Mesenchymal stem cell (in vitro differentiated cells and primary cell): Measurements from ENCODE around the gene UBE4A.
"Not testable (repeated sequence)": the region's sequence is repeated elsewhere in the genome, so short reads cannot be mapped to it uniquely, and the experiment has no call there.

ENCODE experiments used
- DNase-seq: peaks from one replicate; pipeline ENCODE4 v3.0.0-alpha.2; 2013
- H2AFZ ChIP-seq: one replicate; pipeline ENCODE4 v1.6.1; 2013; ENCODE audit warnings: low read depth, mild to moderate bottlenecking, control low read depth, inconsistent platforms, low read length, moderate library complexity
- H2AK5ac ChIP-seq: 2 replicates; pipeline ENCODE4 v1.6.1; 2013; ENCODE audit warnings: low read length, moderate library complexity, mild to moderate bottlenecking, inconsistent platforms; ENCODE audit not compliant: severe bottlenecking
- H2BK120ac ChIP-seq: one replicate; pipeline ENCODE4 v1.6.1; 2013; ENCODE audit warnings: low read depth, mild to moderate bottlenecking, inconsistent platforms, low read length, moderate library complexity
- H2BK12ac ChIP-seq, 2 experiments: one replicate each; pipeline ENCODE4 v1.6.1; 2013; ENCODE audit warnings: inconsistent platforms in 2 of 2, low read length in 2 of 2, mild to moderate bottlenecking in 2 of 2, moderate library complexity in 2 of 2, control low read depth in 1 of 2
- H2BK15ac ChIP-seq: one replicate; pipeline ENCODE4 v1.6.1; 2013; ENCODE audit warnings: mild to moderate bottlenecking, low read depth, inconsistent platforms; ENCODE audit not compliant: poor library complexity, severe bottlenecking
- H2BK5ac ChIP-seq: 2 replicates; pipeline ENCODE4 v1.6.1; 2013; ENCODE audit warnings: low read depth, mild to moderate bottlenecking, low read length, control low read depth, inconsistent platforms; ENCODE audit not compliant: poor library complexity, severe bottlenecking
- H3K14ac ChIP-seq, 2 experiments: one replicate each; pipeline ENCODE4 v1.6.1; 2013; ENCODE audit warnings: inconsistent platforms in 2 of 2, low read length in 2 of 2, control low read depth in 1 of 2, mild to moderate bottlenecking in 1 of 2, moderate library complexity in 1 of 2
- H3K18ac ChIP-seq, 2 experiments: one replicate each; pipeline ENCODE4 v1.6.1; 2013; ENCODE audit warnings: inconsistent platforms in 2 of 2, low read length in 2 of 2, control low read depth in 1 of 2, low read depth in 1 of 2, mild to moderate bottlenecking in 1 of 2
- H3K23ac ChIP-seq, 2 experiments: one replicate each; pipeline ENCODE4 v1.6.1; 2013; ENCODE audit warnings: inconsistent platforms in 2 of 2, low read length in 2 of 2, mild to moderate bottlenecking in 2 of 2, moderate library complexity in 2 of 2, control low read depth in 1 of 2
- H3K27ac ChIP-seq: 2 replicates; pipeline ENCODE4 v1.5.1; 2013; ENCODE audit warnings: mild to moderate bottlenecking, moderate library complexity, low read length, control low read depth, inconsistent platforms; ENCODE audit not compliant: poor library complexity, severe bottlenecking
- H3K27me3 ChIP-seq, 2 experiments: 2 replicates each; pipeline versions ENCODE4 v1.6.1 to v1.7.0; 2013; ENCODE audit warnings: low read length in 2 of 2, mild to moderate bottlenecking in 2 of 2, moderate library complexity in 2 of 2, control low read depth in 1 of 2, inconsistent platforms in 1 of 2; ENCODE audit not compliant: control insufficient read depth in 1 of 2, insufficient read depth in 1 of 2
- H3K36me3 ChIP-seq, 2 experiments: 2 replicates each; pipeline versions ENCODE4 v1.6.1 to v1.7.0; 2013; ENCODE audit warnings: low read length in 2 of 2, control low read depth in 1 of 2, inconsistent platforms in 1 of 2, low read depth in 1 of 2, mild to moderate bottlenecking in 1 of 2; ENCODE audit not compliant: insufficient read depth in 2 of 2, control insufficient read depth in 1 of 2
- H3K4ac ChIP-seq, 2 experiments: one replicate each; pipeline ENCODE4 v1.6.1; 2013; ENCODE audit warnings: inconsistent platforms in 2 of 2, low read length in 2 of 2, mild to moderate bottlenecking in 2 of 2, moderate library complexity in 2 of 2, control low read depth in 1 of 2, low read depth in 1 of 2
- H3K4me1 ChIP-seq: 2 replicates; pipeline ENCODE4 v1.6.1; 2013; ENCODE audit warnings: low read depth, low read length, control low read depth; ENCODE audit not compliant: control insufficient read depth, insufficient read depth
- H3K4me2 ChIP-seq: 2 replicates; pipeline ENCODE4 v1.6.1; 2013; ENCODE audit warnings: low read length, mild to moderate bottlenecking, inconsistent platforms; ENCODE audit not compliant: poor library complexity, severe bottlenecking
- H3K4me3 ChIP-seq, 2 experiments: 2 replicates each; pipeline versions ENCODE4 v1.5.1 to v1.7.0; 2013; ENCODE audit warnings: low read length in 2 of 2, mild to moderate bottlenecking in 2 of 2, control low read depth in 1 of 2, low read depth in 1 of 2; ENCODE audit not compliant: insufficient read depth in 1 of 2
- H3K79me1 ChIP-seq: replicated peaks from 2 replicates; pipeline ENCODE4 v1.6.1; 2013; ENCODE audit warnings: mild to moderate bottlenecking, control low read depth, low read length, inconsistent platforms; ENCODE audit not compliant: poor library complexity, severe bottlenecking
- H3K9ac ChIP-seq: 2 replicates; pipeline ENCODE4 v1.7.0; 2013; ENCODE audit warnings: mild to moderate bottlenecking, low read length, moderate library complexity
- H3K9me3 ChIP-seq: 2 replicates; pipeline ENCODE4 v1.7.0; 2013; ENCODE audit warnings: mild to moderate bottlenecking, low read length; ENCODE audit not compliant: control insufficient read depth
- H4K8ac ChIP-seq: one replicate; pipeline ENCODE4 v1.6.1; 2013; ENCODE audit warnings: inconsistent platforms, mild to moderate bottlenecking, low read length, moderate library complexity
- H4K91ac ChIP-seq: one replicate; pipeline ENCODE4 v1.6.1; 2013; ENCODE audit warnings: mild to moderate bottlenecking, low read length, inconsistent platforms
- WGBS: methylation state at CpG from one replicate; pipeline ENCODE4 v1.1.7; 2013; ENCODE audit warnings: mixed read lengths; 5-methylcytosine and 5-hydroxymethylcytosine counted together

The UBE4A gene

GRCh38 chr11:118402594-118402993 lies 43.2 kb downstream of the UBE4A start:
- H3K79me1 ChIP-seq, H3K4ac ChIP-seq, H2BK15ac ChIP-seq, H2BK5ac ChIP-seq, H4K8ac ChIP-seq, H2BK120ac ChIP-seq, H3K4me1 ChIP-seq, H3K23ac ChIP-seq, H4K91ac ChIP-seq, H2BK12ac ChIP-seq, H3K27me3 ChIP-seq, DNase-seq, H3K18ac ChIP-seq, H2AFZ ChIP-seq, H3K14ac ChIP-seq, H2AK5ac ChIP-seq, H3K27ac ChIP-seq, H3K9me3 ChIP-seq: not testable (repeated sequence)
- Histone ChIP-seq H3K4me3 (peak overlapping the region in 1 of 2 experiments; percentile 98), H3K9ac (peak overlapping the region; percentile 98), H3K36me3 (peaks cover 3 to 33% of the 10 kb centered on the region in 2 experiments), H3K4me2 (peak overlapping the region; percentile 31)
- 92% methylated on average over 7 of the region's 7 CpGs for WGBS

GRCh38 chr11:118406599-118407166 lies 47.3 kb downstream of the UBE4A start:
- Histone ChIP-seq H3K9ac (peak overlapping the region; percentile 1), H3K27ac (no peak overlapping the region), H3K36me3 (peaks cover 7 to 46% of the 10 kb centered on the region in 2 experiments), H3K79me1 (peaks cover 6% of the 10 kb centered on the region), H2BK12ac (no peak overlapping the region), H2AK5ac (no peak overlapping the region), H2BK15ac (no peak overlapping the region), H3K23ac (no peak overlapping the region), H3K27me3 (no peaks in the 10 kb centered on the region), H3K4me1 (peaks cover 8% of the 10 kb centered on the region), H3K9me3 (no peaks in the 10 kb centered on the region), H4K8ac (no peak overlapping the region), H4K91ac (no peak overlapping the region), H2BK120ac (no peak overlapping the region), H3K4me3 (no peak overlapping the region), H3K4ac (no peak overlapping the region), H3K18ac (no peak overlapping the region), H3K4me2 (no peak overlapping the region), H2BK5ac (no peak overlapping the region), H3K14ac (no peak overlapping the region), H2AFZ (no peak overlapping the region)
- peak; percentile 21 for DNase-seq
- 94% methylated on average over 7 of the region's 7 CpGs for WGBS

GRCh38 chr11:118410055-118410745 lies 50.8 kb downstream of the UBE4A start:
- Histone ChIP-seq H3K14ac (no peak overlapping the region), H3K9me3 (no peaks in the 10 kb centered on the region), H3K27ac (no peak overlapping the region), H2AK5ac (no peak overlapping the region), H4K8ac (no peak overlapping the region), H3K27me3 (no peaks in the 10 kb centered on the region), H2BK12ac (no peak overlapping the region), H3K9ac (no peak overlapping the region), H3K4me3 (no peak overlapping the region), H2BK120ac (no peak overlapping the region), H3K4ac (no peak overlapping the region), H2AFZ (no peak overlapping the region), H3K4me2 (no peak overlapping the region), H4K91ac (no peak overlapping the region), H3K23ac (no peak overlapping the region), H3K18ac (no peak overlapping the region), H3K36me3 (peaks cover 7 to 51% of the 10 kb centered on the region in 2 experiments), H2BK5ac (no peak overlapping the region), H3K79me1 (peaks cover 9% of the 10 kb centered on the region), H3K4me1 (no peaks in the 10 kb centered on the region), H2BK15ac (no peak overlapping the region)
- whole genome bisulfite sequencing = 91% methylated on average over 4 of the region's 7 CpGs
- DNase-seq = no peak

- Histone ChIP-seq H3K27ac (no peak overlapping the region), H3K4me3 (no peak overlapping the region), H3K4ac (no peak overlapping the region), H2BK120ac (no peak overlapping the region), H3K14ac (no peak overlapping the region), H3K23ac (no peak overlapping the region), H4K8ac (no peak overlapping the region), H2BK15ac (no peak overlapping the region), H2BK5ac (no peak overlapping the region), H2AK5ac (no peak overlapping the region), H3K27me3 (no peaks in the 10 kb centered on the region), H3K18ac (no peak overlapping the region), H2AFZ (no peak overlapping the region), H3K36me3 (peaks cover 7 to 42% of the 10 kb centered on the region in 2 experiments), H4K91ac (no peak overlapping the region), H3K4me1 (no peaks in the 10 kb centered on the region), H3K9me3 (no peaks in the 10 kb centered on the region), H3K9ac (no peak overlapping the region), H3K79me1 (peaks cover 9% of the 10 kb centered on the region), H2BK12ac (no peak overlapping the region), H3K4me2 (no peak overlapping the region)
- no peak for DNase-seq
- WGBS = 98% methylated on average over 4 of the region's 4 CpGs
Observed at GRCh38 chr11:118411530-118411929, 52.1 kb downstream of the UBE4A start.
